CD4-positive, alpha-beta T cell treated with Interleukin-10 for 1 hour (primary cell): ENCODE data around the gene CABP1.

Experiments
- DNase-seq: peaks from one replicate; pipeline ENCODE4 v3.0.0-alpha.2; 2020

CABP1 gene

GRCh38 chr12:120698665-120699064, 58.2 kb downstream of the CABP1 start:
- DNase-seq, result no peak

- no peak for DNase-seq
These were observed 59.1 kb downstream of the CABP1 start for GRCh38 chr12:120699553-120699952.

- DNase-seq, result no peak
These were observed 60.5 kb downstream of the CABP1 start for GRCh38 chr12:120700886-120701285.

DNA sequence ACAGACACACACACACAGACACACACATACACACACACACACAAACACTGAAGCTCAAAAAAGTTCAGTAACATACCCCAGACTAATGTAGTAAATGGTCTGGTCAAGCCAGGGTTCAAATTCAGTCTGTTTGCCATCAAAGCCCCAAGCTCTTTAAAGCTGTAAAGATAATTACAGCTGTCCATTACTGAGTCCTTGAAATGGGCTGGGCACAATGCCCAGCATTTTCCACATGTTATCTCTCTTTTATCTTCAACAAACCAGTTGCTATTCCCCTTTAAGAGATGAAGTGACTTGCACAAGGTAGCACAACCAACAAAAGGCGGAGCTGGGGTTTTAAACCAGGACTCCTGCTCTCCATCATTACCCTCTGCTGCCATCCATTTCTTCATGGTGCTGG, 62.2 kb downstream of the CABP1 start:
- DNase-seq, result no peak

- no peak for DNase-seq
These were observed 63.0 kb downstream of the CABP1 start for GRCh38 chr12:120703311-120703942.

- no peak for DNase-seq
These were observed 65.2 kb downstream of the CABP1 start for GRCh38 chr12:120705618-120706017.

- DNase-seq, result no peak
These were observed 65.6 kb downstream of the CABP1 start for GRCh38 chr12:120706029-120706428.

DNA sequence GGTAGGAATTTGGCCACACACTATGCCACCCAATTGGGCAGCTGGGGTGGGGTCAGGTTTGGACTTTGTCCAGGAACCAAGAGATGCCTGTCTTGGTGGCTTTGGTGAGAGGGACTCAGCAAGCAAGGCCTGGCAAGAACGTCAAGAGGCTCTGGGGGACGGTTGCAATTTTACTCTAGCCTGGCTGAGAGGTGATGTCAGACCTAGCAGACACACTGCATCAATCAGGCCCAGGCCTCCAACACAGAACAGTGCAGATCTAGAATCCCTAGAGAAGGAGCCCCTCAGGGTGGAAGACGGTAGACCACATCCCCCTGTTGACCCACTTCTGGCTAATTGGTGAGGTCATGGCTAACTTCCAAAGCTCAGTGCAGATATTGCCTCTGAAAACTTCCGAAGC, 68.2 kb downstream of the CABP1 start:
- DNase-seq, result no peak

DNA sequence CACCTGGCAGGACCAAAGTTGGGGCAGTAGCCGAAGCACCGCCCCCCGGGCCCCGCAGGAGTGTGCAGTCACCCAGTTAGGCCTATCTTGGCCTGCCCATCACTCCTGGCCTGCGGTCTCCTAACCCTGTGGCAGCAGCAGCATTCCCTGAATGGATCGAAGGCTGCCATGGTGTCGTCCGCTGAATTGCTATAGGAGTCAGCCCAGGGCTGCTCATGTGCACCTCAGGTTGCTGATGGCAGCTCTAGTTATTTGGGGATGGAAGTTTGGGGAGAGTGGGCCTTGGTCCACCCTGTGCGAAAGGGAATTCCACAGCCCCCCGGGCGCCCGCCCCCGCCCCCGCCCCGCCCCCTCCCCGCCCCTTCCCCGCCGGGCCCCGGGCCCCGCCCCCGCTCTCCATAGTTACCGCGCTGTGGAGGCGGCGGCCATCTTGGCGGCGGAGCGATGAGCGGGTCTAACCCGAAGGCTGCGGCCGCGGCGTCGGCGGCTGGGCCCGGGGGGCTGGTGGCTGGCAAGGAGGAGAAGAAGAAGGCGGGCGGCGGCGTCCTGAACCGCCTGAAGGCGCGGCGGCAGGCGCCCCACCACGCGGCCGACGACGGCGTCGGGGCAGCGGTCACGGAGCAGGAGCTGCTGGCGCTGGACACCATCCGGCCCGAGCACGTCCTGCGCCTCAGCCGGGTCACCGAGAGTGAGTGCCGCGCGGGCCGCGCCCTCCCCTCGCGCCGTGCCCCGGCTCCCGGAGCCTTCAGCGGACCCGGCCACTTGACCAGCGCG, 69.8 kb downstream of the CABP1 start, which contains the start of gene UNC119B:
TSS of gene UNC119B (plus strand) at position 428 of the 774 bp plus-strand sequence. CDS start at position 445, 17 bp downstream.
- peak; percentile 76 for DNase-seq

GRCh38 chr12:120710805-120711296, 70.4 kb downstream of the CABP1 start:
- peak; percentile 30 for DNase-seq

DNA sequence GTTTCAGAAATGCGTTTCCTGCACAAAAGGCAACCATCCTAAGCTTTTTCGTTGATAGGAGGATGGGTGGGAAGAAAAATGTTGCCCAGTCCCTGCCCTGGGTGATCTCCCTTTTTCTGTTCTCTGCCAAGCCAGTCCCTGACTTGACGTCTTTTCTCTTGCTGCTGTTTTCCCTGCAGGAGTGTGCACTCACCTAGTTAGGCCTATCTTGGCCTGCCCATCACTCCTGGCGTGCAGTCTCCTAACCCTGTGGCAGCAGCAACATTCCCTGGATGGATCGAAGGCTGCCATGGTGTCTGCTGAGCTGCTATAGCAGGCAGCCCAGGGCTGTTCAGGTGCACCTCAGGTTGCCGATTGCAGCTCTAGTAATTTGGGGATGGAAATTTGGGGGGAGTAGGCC, 71.0 kb downstream of the CABP1 start:
- no peak for DNase-seq

DNA sequence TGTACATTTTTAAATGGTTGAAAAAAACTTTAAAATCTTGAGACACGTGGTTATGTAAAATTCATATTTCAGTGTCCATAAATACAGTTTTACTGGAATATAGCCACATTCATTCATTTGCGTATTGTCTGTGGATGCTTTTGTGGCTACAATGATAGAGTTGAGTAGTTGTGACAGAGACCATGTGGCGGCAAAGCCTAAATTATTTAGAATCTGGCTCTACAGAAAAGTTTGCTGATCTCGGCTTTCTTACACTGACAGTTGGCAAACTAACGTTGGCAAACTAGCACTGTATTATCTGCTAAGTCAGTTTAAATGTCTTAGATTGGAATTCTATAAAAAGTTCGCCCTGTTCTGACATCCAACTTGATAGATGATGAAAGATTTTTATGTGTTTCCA, 72.2 kb downstream of the CABP1 start:
- no peak for DNase-seq

DNA sequence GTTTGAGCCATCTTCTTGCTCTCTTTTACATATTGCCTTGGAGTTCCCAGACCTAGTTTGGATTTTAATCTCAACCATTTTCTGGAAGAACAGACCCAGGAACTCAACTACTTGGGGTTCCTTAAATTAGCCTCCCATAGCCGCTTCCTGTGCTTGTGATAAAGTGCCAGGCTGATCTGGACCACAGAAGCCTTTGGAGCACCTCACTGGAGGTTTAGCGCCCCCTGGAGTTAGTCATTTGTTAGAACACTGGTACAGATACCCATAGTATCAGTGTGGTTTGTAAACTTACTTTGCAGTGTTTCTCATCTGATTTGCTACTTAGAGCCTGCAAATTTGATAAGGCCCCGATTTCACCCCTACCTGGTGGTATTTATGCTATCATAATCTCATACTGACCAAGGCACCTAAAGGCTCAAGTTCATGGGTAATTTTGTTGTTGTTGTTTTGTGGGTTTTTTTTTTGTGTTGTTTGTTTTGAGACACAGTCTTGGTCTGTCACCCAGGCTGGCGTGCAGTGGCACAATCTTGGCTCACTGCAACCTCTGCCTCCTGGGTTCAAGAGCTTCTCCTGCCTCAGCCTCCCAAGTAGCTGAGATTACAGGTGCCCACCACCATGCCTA, 73.5 kb downstream of the CABP1 start:
- peak; percentile 88 for DNase-seq
